Endodermal cell (in vitro differentiated cells): ENCODE measurements around the gene GPR150. TPM values are rescaled to one million over a fixed set of nuclear protein-coding genes. Genes with fewer than 3 reads are reported as not detected.

Experiments used
- DNase-seq: peaks from one replicate; pipeline ENCODE4 v3.0.0-alpha.2; 2017
- H3K27ac ChIP-seq: 2 replicates; pipeline ENCODE4 v1.5.1; 2013; ENCODE audit warnings: mild to moderate bottlenecking, low read depth, low read length, moderate library complexity
- H3K27me3 ChIP-seq: 2 replicates; pipeline ENCODE4 v1.6.1; 2013; ENCODE audit warnings: mild to moderate bottlenecking, low read length, moderate library complexity; ENCODE audit not compliant: insufficient read depth, control insufficient read depth, poor library complexity, severe bottlenecking
- H3K36me3 ChIP-seq: 2 replicates; pipeline ENCODE4 v1.7.0; 2013; ENCODE audit warnings: mild to moderate bottlenecking, low read length, moderate library complexity; ENCODE audit not compliant: control insufficient read depth, insufficient read depth
- H3K4me1 ChIP-seq: one replicate; pipeline ENCODE4 v1.7.0; 2013; ENCODE audit warnings: low read length; ENCODE audit not compliant: control insufficient read depth, insufficient read depth
- H3K4me3 ChIP-seq: 2 replicates; pipeline ENCODE4 v1.5.1; 2013; ENCODE audit warnings: mild to moderate bottlenecking, low read length, moderate library complexity
- H3K9ac ChIP-seq: 2 replicates; pipeline ENCODE4 v1.6.1; 2013; ENCODE audit warnings: mild to moderate bottlenecking, low read length, moderate library complexity; ENCODE audit not compliant: poor library complexity, severe bottlenecking; ENCODE audit errors: extremely low read depth
- H3K9me3 ChIP-seq: 2 replicates; pipeline ENCODE4 v1.6.1; 2013; ENCODE audit warnings: mild to moderate bottlenecking, low read length, moderate library complexity; ENCODE audit not compliant: control insufficient read depth
- H3K27ac Mint-ChIP-seq: 2 replicates; pipeline ENCODE4 v1.8.0; 2020; ENCODE audit warnings: mixed read lengths
- H3K27me3 Mint-ChIP-seq: 2 replicates; pipeline ENCODE4 v1.8.0; 2021; ENCODE audit warnings: mild to moderate bottlenecking, mixed read lengths; ENCODE audit not compliant: insufficient read depth
- H3K36me3 Mint-ChIP-seq: 2 replicates; pipeline ENCODE4 v1.8.0; 2020; ENCODE audit warnings: low read depth, mixed read lengths
- H3K4me1 Mint-ChIP-seq: 2 replicates; pipeline ENCODE4 v1.8.0; 2020; ENCODE audit warnings: mixed read lengths
- H3K4me3 Mint-ChIP-seq: 2 replicates; pipeline ENCODE4 v1.8.0; 2020; ENCODE audit warnings: mild to moderate bottlenecking, moderate library complexity, mixed read lengths
- H3K9me3 Mint-ChIP-seq: 2 replicates; pipeline ENCODE4 v1.8.0; 2020; ENCODE audit warnings: mild to moderate bottlenecking, mixed read lengths
- WGBS, 2 experiments: methylation state at CpG; one replicate each; pipeline versions ENCODE4 v1.1.5 to v1.1.7; 2013; ENCODE audit warnings: missing lambda C conversion rate in 2 of 2, mixed read lengths in 1 of 2; ENCODE audit not compliant: insufficient coverage in 1 of 2, insufficient read length in 1 of 2; 5-methylcytosine and 5-hydroxymethylcytosine counted together
- total RNA-seq, 2 donors: library from RNA; stranded (reverse); fragmentation: NEBNext Ultra II Directional in 1 of 2; extraction: Animal tissue kit (Norgen Biotek cat#: 25700) in 1 of 2; gene quantifications; 2 replicates in 1 of 2; 3 replicates in 1 of 2; pipeline ENCODE4 v1.2.1, GENCODE V29; 2021
- TF ChIP-seq, protein P1 (sequence below): fragments of 200-600 bp; sonication (generic); conservative IDR thresholded peaks from 2 replicates; pipeline ENCODE4 v1.5.0; 2021; ENCODE audit warnings: antibody characterized with exemption, mild to moderate bottlenecking

Gene GPR150
- total RNA-seq, 2 donors from 2014 or later: 0.13 to 0.22 TPM

DNA sequence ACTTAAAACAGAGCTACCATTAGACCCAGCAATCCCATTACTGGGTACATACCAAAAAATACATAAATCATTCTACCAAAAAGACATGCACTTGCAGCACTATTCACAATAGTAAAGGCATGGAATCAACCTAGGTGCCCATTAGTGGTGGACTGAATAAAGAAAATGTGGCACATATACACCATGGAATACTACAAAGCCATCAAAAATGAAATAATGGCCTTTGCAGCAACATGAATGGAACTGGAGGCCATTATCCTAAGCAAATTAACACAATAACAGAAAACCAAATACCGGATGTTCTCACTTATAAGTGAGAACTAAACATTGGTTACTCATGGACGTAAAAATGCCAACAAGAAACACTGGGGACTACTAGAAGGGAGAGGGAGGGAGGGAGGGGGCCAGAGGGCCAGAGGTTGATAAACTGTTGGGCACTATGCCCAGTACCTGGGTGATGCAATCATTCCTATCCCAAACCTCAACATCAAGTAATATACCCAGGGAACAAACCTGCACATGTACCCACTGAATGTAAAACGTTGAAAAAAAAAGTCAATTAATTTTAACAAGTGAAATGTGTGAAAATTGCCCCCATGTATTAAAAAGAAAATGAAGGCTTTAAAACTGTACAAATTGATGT, 24.5 kb upstream of the GPR150 start:
- H3K27me3 ChIP-seq: no peaks in the 10 kb centered on the region
- WGBS, 2 experiments: 88 to 100% methylated on average over 1 to 3 of the region's 3 CpGs
- TF ChIP-seq, protein P1, sequence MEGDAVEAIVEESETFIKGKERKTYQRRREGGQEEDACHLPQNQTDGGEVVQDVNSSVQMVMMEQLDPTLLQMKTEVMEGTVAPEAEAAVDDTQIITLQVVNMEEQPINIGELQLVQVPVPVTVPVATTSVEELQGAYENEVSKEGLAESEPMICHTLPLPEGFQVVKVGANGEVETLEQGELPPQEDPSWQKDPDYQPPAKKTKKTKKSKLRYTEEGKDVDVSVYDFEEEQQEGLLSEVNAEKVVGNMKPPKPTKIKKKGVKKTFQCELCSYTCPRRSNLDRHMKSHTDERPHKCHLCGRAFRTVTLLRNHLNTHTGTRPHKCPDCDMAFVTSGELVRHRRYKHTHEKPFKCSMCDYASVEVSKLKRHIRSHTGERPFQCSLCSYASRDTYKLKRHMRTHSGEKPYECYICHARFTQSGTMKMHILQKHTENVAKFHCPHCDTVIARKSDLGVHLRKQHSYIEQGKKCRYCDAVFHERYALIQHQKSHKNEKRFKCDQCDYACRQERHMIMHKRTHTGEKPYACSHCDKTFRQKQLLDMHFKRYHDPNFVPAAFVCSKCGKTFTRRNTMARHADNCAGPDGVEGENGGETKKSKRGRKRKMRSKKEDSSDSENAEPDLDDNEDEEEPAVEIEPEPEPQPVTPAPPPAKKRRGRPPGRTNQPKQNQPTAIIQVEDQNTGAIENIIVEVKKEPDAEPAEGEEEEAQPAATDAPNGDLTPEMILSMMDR: no peak
- no peak for DNase-seq
- no peaks in the 10 kb centered on the region for H3K36me3 ChIP-seq
- H3K9me3 ChIP-seq: no peaks in the 10 kb centered on the region
- H3K9ac ChIP-seq: no peak overlapping the region
- Mint-ChIP-seq H3K27ac (no peak overlapping the region), H3K36me3 (peaks cover 10% of the 10 kb centered on the region), H3K27me3 (no peaks in the 10 kb centered on the region), H3K9me3 (no peaks in the 10 kb centered on the region), H3K4me1 (peaks cover 4% of the 10 kb centered on the region), H3K4me3 (no peak overlapping the region)
- H3K4me3 ChIP-seq: no peak overlapping the region
- H3K27ac ChIP-seq: no peak overlapping the region
- H3K4me1 ChIP-seq: no peaks in the 10 kb centered on the region

GRCh38 chr5:95599252-95599651, 20.6 kb upstream of the GPR150 start:
- Mint-ChIP-seq H3K9me3 (no peaks in the 10 kb centered on the region), H3K36me3 (peaks cover 9% of the 10 kb centered on the region), H3K4me1 (no peaks in the 10 kb centered on the region), H3K27ac (no peak overlapping the region), H3K27me3 (no peaks in the 10 kb centered on the region), H3K4me3 (no peak overlapping the region)
- H3K36me3 ChIP-seq: no peaks in the 10 kb centered on the region
- H3K9me3 ChIP-seq: no peaks in the 10 kb centered on the region
- no peaks in the 10 kb centered on the region for H3K27me3 ChIP-seq
- H3K4me1 ChIP-seq: no peaks in the 10 kb centered on the region
- WGBS, 2 experiments: 80 to 100% methylated on average over 1 of the region's 1 CpG
- no peak for DNase-seq
- H3K4me3 ChIP-seq: no peak overlapping the region
- no peak overlapping the region for H3K27ac ChIP-seq
- no peak overlapping the region for H3K9ac ChIP-seq
- TF ChIP-seq, protein P1: peak; percentile 46

DNA sequence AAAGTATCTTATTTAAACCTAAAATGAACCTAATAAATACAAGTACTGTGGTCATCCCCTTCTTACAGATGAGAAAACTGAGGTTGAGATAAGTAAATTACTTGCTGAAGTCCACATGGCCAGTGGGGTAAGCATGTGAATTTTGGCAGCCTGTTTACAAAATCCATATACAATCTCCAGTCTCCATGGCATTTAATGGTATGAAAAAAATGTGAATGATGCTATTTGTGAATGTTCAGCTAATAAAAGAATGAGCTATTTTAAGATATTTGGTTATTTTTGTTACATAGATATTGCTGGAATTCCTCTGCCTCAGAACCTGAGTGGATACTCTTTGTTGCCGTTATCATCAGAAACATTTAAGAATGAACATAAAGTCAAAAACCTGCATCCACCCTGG, 19.3 kb upstream of the GPR150 start:
- Histone ChIP-seq H3K4me3 (no peak overlapping the region), H3K9ac (no peak overlapping the region), H3K4me1 (no peaks in the 10 kb centered on the region), H3K9me3 (no peaks in the 10 kb centered on the region), H3K27ac (no peak overlapping the region), H3K27me3 (no peaks in the 10 kb centered on the region), H3K36me3 (no peaks in the 10 kb centered on the region)
- Mint-ChIP-seq H3K4me3 (no peak overlapping the region), H3K36me3 (peaks cover 4% of the 10 kb centered on the region), H3K9me3 (no peaks in the 10 kb centered on the region), H3K27me3 (no peaks in the 10 kb centered on the region), H3K27ac (no peak overlapping the region), H3K4me1 (no peaks in the 10 kb centered on the region)
- TF ChIP-seq, protein P1: no peak
- 93 to 100% methylated on average over 1 of the region's 1 CpG for WGBS, 2 experiments
- DNase-seq: no peak
